ENCODE measurements around the gene DYSF. TPM values are rescaled to one million over a fixed set of nuclear protein-coding genes. Genes with fewer than 3 reads are reported as not detected.

DYSF gene
- total and polyA plus RNA-seq, 9 donors = 2.3 to 16.5 (median 5.1) TPM

DNA sequence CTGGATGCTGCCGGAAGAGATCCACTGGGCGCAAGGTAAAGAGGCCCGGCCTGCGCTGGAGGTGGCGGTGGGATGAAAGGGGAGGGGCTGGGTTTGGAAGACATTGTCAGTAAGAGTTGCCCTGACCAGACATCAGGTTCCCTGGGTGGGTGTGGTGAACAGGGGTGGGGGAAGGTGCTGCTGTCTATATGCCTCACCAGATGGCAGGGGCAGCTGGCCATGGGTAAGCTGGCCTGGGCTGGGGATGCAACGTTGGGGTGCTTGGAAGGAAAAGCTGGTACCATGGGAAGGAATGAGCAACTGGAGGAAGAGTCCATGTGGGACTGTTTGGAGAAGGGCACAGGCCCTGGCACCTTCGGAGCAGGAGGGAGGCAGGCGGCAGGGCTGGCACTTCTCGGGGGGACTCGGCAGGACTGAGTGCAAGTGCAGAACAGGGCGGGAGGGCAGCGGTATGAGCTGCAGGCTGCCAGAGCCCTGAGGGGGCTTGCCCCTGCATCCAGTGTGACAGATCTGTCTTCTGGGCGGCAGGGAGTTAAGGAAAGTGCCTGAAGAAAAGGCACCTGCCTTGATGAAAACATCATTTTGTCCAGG is 146.4 kb downstream of the DYSF start:
- no peak for DNase-seq
- Histone ChIP-seq H3K36me3 (no peaks in the 10 kb centered on the region), H3K27me3 (no peaks in the 10 kb centered on the region), H3K4me1 (ENCODE audit: insufficient read depth) (no peaks in the 10 kb centered on the region), H3K4me3 (no peak overlapping the region), H3K9me3 (no peaks in the 10 kb centered on the region), H3K27ac (no peak overlapping the region)
- intact Hi-C loops (cut with DNase I) = loop anchor here in 1 of 4 donors (10.0 kb wide), 1 partner anchor 555 kb away; no protein-coding TSS in a partner anchor
- WGBS, 3 donors = 89 to 92% (median 90%) methylated on average over 13 of the region's 13 CpGs
- no peak for TF ChIP-seq POLR2A (IDR thresholded peaks at IDR 0.05)
- TF ChIP-seq, protein P1, sequence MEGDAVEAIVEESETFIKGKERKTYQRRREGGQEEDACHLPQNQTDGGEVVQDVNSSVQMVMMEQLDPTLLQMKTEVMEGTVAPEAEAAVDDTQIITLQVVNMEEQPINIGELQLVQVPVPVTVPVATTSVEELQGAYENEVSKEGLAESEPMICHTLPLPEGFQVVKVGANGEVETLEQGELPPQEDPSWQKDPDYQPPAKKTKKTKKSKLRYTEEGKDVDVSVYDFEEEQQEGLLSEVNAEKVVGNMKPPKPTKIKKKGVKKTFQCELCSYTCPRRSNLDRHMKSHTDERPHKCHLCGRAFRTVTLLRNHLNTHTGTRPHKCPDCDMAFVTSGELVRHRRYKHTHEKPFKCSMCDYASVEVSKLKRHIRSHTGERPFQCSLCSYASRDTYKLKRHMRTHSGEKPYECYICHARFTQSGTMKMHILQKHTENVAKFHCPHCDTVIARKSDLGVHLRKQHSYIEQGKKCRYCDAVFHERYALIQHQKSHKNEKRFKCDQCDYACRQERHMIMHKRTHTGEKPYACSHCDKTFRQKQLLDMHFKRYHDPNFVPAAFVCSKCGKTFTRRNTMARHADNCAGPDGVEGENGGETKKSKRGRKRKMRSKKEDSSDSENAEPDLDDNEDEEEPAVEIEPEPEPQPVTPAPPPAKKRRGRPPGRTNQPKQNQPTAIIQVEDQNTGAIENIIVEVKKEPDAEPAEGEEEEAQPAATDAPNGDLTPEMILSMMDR (IDR thresholded peaks at IDR 0.05) = no peak
- TF ChIP-seq EP300 (IDR thresholded peaks at IDR 0.05) = no peak

DNA sequence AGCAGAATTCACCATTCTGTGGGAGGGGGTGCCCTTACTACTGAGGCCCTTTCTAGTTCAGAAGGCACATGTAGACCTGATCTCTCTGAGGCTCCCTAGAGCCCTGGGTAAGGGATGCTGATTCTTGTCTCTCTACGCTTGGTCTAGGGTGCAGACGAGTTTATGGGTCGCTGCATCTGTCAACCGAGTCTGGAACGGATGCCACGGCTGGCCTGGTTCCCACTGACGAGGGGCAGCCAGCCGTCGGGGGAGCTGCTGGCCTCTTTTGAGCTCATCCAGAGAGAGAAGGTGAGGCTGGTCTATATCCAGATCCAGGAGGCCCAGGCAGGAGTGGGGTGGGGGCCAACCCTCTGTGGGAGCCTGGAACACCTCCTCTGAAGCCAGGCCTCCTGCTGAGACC is 147.2 kb downstream of the DYSF start:
- no peak for DNase-seq
- H3K36me3 ChIP-seq = no peaks in the 10 kb centered on the region
- intact Hi-C loops (cut with DNase I) = loop anchor here in 1 of 4 donors (10.0 kb wide), 1 partner anchor 554 kb away; no protein-coding TSS in a partner anchor
- H3K4me3 ChIP-seq = no peak overlapping the region
- no peaks in the 10 kb centered on the region for H3K27me3 ChIP-seq
- WGBS, 3 donors = 79 to 83% (median 82%) methylated on average over 9 of the region's 9 CpGs
- no peak for TF ChIP-seq POLR2A (IDR thresholded peaks at IDR 0.05)
- no peak for TF ChIP-seq EP300 (IDR thresholded peaks at IDR 0.05)
- TF ChIP-seq, protein P1 (IDR thresholded peaks at IDR 0.05) = no peak
- H3K4me1 ChIP-seq (ENCODE audit: insufficient read depth) = no peaks in the 10 kb centered on the region
- H3K9me3 ChIP-seq = no peaks in the 10 kb centered on the region
- H3K27ac ChIP-seq = no peak overlapping the region

DNA sequence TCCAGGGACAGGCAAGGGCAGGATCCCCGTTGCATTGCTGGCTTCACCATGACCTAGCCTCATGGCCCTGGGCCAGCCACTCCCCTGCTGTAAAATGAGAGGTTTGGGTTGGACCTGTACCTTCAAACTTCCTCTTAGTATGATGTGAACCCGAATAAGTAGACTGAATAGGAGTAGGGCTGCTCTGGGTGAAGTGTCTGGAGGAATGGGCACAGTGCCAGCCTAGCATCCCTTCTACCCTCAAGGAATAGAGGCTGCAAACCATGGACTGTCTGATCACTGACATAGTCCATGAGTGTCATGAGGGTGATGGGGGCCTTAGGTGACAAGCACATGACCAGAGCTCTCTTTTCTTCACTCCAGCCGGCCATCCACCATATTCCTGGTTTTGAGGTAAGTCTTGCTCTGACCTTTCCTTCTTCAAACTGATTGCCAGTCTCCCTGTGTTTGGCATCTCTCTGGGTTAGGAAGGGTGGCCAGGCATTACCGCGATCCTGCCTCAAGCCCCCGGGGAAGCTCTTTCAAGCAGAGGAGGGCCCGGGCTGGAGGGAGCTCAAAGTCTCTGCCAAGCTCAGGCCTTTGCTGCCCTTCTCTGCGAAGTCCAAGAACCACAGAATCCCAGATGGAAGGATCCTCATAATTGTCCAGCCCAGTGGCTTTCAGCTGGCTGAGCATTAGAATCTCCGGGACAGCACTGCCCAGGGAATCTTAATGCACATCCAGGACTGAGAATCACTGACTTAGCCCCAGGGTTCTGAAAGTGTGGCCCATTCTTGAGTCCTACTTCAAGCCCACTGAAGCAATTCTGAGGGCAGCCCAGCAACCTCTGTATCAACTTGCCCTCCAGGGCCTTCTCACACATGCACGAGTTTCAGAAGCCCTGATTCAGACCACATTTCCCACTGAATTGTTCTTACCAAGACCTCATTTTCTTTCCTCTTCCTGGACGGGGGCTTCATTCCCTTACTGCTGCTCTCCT is 148.1 kb downstream of the DYSF start:
- Histone ChIP-seq H3K4me3 (no peak overlapping the region), H3K9me3 (no peaks in the 10 kb centered on the region), H3K36me3 (no peaks in the 10 kb centered on the region), H3K4me1 (ENCODE audit: insufficient read depth) (no peaks in the 10 kb centered on the region), H3K27ac (no peak overlapping the region), H3K27me3 (no peaks in the 10 kb centered on the region)
- intact Hi-C loops (cut with DNase I) = loop anchor here in 1 of 4 donors (10.0 kb wide), 1 partner anchor 553 kb away; no protein-coding TSS in a partner anchor
- DNase-seq = peak in 1 of 5 donors; percentile 3
- 83 to 91% (median 89%) methylated on average over 11 of the region's 11 CpGs for WGBS, 3 donors
- TF ChIP-seq, protein P1 (IDR thresholded peaks at IDR 0.05) = no peak
- TF ChIP-seq POLR2A (IDR thresholded peaks at IDR 0.05) (no peak), EP300 (IDR thresholded peaks at IDR 0.05) (no peak)

DNA sequence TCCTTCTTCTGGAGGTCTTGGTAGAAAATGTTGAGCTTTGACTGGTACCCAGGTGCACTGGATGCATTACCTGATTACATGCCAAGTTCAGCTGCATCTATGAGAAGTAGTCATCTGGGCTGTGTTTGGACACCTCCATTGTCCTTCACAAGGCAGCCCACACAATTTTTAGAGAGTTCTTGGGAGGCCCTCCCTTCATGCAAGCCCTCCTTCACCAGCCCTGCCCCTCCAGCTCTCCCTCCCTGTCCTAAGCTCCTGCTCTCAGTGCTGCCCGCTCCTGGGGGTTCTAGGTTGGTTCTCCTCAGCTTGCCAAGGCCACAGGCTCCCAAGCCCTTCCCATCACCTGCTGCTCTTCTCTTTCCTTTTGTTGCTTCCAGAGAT is 148.7 kb downstream of the DYSF start:
- intact Hi-C loops (cut with DNase I) = loop anchor here in 1 of 4 donors (10.0 kb wide), 1 partner anchor 553 kb away; no protein-coding TSS in a partner anchor
- Histone ChIP-seq H3K9me3 (no peaks in the 10 kb centered on the region), H3K27me3 (no peaks in the 10 kb centered on the region), H3K4me3 (no peak overlapping the region), H3K36me3 (no peaks in the 10 kb centered on the region), H3K4me1 (ENCODE audit: insufficient read depth) (no peaks in the 10 kb centered on the region), H3K27ac (no peak overlapping the region)
- no peak for TF ChIP-seq EP300 (IDR thresholded peaks at IDR 0.05)
- no peak for TF ChIP-seq POLR2A (IDR thresholded peaks at IDR 0.05)
- TF ChIP-seq, protein P1 (IDR thresholded peaks at IDR 0.05) = no peak
- peak in 1 of 5 donors; percentile 0 for DNase-seq
- 86 to 92% (median 91%) methylated on average over 1 of the region's 1 CpG for WGBS, 3 donors
